ENCODE measurements around the gene LIPT2.

DNA sequence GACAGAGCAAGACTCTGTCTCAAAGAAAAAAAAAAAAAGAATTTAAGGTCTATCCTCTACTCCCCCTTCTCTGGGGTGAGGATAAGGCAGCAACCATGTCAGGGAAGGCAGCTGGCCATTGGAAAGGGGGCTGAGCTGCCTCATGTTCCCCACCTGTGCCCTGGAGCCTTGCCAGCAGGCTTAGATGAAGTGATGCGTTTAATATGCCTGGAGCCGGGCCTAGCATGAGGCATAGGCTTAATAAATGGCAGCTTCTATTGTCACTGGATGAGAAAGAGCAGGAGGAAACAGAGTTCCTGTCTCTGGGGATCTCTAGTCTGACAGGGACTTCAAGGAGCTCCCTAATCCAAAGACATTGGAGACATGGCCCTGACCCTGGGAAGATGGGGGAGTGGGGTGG, 23.0 kb downstream of the LIPT2 start:
- TF ChIP-seq, protein P1, sequence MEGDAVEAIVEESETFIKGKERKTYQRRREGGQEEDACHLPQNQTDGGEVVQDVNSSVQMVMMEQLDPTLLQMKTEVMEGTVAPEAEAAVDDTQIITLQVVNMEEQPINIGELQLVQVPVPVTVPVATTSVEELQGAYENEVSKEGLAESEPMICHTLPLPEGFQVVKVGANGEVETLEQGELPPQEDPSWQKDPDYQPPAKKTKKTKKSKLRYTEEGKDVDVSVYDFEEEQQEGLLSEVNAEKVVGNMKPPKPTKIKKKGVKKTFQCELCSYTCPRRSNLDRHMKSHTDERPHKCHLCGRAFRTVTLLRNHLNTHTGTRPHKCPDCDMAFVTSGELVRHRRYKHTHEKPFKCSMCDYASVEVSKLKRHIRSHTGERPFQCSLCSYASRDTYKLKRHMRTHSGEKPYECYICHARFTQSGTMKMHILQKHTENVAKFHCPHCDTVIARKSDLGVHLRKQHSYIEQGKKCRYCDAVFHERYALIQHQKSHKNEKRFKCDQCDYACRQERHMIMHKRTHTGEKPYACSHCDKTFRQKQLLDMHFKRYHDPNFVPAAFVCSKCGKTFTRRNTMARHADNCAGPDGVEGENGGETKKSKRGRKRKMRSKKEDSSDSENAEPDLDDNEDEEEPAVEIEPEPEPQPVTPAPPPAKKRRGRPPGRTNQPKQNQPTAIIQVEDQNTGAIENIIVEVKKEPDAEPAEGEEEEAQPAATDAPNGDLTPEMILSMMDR (IDR thresholded peaks at IDR 0.05; ENCODE audit: low read length), result no peak
- TF ChIP-seq EZH2phosphoT487 (IDR thresholded peaks at IDR 0.05; ENCODE audit: low read length), result no peak
